Measurements from ENCODE around the gene FTO.

Gene FTO

DNA sequence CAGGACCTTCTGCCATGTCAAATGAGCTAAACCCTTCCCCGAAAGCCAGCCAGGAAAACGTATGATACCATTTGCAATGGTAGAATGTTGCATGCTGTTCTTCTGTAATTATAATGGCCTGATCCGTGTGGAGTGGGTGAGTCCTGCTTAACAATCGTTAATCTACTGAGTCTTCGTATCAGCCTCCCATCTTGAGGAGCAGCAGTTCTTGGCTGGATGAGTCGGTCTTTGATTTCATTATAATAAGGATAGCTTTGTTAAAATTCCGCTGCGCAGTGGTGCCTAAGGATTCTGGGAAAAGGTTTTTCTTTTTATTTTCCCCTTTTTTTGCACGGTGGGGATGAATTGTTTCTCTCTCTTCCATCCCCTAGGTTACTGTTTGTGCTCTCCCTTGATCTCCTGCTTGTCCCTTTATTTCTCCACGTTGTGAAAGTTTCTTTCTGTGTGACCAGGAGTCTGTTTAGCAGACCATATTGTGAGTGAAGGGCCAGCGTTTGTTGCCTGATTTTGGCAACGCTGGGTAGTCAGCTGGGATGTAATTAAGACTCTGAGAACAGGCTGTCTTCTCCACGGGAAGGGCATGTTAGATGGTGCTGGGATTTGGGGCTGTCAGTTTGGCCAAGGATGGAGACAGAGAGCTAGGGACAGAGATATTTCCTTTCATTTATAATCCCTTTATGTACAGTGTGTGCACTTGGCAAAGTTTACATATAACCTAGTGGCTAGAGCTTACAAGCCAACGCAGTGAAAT is 263.0 kb downstream of the FTO start:
- no peak for DNase-seq (ENCODE audit: low read depth)

DNA sequence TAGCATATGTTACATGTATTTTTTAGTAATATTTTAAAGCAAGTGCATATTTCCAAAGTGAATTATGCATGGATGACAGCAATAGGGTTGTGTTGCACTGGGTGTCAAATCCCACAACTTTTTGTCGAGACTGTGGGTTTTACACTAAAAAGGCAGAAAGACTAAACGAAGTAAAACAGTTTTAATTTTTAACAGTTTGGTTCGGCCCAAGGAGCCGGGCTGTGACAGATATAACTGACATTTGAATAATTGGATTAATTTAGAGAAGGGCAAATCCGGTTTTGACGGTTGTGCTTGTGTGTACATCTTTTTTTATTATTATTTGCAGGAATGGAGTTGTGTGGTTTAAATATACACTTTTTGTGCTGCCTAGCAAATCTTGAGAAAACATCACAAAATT is 263.6 kb downstream of the FTO start:
- DNase-seq (ENCODE audit: low read depth) = no peak

DNA sequence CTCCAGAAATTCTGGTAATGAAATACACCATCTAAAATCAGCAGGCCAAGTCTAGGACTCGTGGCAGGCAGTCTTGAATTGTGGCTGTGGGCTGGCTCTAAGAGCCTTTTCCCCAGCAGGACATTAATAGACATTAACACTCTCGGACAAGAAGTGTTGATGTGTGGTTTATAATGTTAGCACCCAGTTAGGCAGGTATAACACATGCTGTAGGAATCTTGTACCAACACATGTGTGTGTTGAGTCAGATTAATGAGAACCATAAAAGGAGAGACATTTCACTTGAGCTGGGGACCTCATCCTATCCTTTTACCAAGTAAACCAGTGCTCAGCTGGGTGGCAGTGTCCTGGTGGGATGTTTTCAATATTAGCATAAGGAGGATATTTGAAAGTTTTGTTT is 264.5 kb downstream of the FTO start:
- no peak for DNase-seq (ENCODE audit: low read depth)

DNA sequence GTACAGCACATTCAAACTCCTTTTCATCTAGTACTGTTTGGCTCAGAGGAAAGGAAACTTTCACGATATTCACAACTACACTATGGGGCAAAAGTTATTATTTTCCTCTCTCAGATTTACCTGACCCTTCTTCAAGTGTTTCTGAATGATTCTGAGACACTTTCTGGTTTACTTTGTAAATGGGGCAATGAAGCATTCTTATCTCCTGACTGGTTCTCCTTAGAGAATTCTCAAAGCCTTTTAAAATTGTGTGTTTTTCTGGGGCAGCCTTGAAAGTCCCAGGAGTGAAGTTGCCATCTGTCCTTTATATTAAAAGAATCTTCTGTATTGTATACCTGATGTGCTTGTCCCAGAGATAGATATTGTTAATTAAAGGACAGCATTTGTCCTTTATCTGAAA is 264.9 kb downstream of the FTO start:
- DNase-seq (ENCODE audit: low read depth) = peak; percentile 40

DNA sequence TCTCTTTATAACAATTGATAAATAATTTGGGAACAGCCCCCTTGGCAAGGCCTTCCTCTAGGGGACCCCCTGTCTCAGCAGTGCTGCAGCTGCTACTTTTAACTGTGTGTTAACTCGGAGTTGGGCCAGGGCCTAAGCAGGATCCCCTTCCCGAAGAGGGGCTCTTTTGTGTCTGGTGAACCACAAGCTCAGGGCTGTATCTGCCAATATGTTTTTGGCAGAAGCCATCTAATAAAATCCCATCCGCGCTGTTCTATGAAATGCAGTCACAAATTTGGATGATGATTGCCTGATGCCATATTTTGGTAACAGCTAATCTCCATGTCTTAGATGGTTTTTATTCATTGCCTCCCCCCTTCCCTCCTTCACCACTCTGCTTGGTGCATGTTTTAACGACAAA is 267.7 kb downstream of the FTO start:
- no peak for DNase-seq (ENCODE audit: low read depth)

DNA sequence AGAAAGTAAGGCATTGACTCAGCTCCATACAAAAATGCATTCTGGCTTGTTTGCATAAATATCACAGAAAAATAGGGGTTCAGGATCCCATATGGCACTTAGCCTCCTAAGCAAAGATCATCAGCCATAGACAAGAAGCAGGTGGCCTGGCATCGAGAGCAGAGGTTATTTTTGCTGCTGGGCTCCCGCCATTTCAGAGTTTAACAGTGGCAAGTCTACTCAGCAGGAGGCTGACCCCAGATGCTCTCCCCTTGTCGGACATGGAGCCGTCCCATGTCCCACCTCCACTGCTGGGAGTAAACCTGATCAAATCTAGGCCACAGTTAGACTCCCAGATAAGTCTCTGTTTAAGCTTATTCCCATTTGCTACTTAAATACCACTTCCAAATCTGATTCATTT is 269.1 kb downstream of the FTO start:
- DNase-seq (ENCODE audit: low read depth) = no peak

DNA sequence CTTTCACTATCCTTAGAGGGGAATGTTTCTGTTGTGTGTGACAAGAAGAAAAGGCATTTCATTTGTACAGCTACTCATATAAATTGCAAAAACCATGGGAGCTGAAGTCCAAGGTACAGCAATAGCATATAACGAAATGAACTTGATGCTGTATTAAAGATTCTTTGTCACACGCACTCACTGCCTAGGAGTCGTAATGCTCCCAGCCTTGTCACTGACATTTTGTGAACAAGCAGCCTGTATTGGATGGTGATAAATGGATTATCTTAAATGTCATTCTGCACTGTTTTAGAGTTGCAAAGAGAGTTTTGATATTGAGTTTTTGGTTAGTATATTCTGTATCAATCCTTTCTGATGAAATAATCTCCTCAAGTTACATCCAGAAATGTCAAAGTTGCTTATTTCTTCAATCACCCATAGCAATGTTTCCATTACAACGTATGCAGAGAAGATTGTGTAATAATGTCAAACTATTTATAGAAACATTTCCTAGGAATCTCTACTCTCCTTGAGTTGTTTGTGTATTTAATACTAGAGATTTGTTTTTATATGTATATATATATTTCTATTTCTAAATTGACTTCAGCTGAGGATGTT is 270.6 kb downstream of the FTO start:
- peak; percentile 71 for DNase-seq (ENCODE audit: low read depth)

DNA sequence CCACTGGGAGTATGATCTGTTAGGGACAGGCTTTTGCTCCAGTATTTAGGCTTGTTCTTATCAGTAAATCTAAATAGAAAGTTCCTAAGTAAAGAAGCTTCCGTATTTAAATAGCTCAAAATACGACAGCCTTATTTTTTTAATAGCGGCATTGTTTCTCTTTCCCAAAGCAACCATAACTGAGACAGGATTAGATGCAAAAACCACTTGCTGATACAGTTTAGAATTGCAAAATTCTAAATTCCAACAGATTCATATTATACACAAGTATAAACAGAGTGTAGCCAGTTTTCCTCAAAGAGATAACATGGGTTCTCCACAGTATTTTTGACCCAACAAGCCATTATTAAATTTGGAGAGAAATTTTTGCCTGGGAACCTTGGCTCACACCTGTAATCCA is 276.7 kb downstream of the FTO start:
- no peak for DNase-seq (ENCODE audit: low read depth)

DNA sequence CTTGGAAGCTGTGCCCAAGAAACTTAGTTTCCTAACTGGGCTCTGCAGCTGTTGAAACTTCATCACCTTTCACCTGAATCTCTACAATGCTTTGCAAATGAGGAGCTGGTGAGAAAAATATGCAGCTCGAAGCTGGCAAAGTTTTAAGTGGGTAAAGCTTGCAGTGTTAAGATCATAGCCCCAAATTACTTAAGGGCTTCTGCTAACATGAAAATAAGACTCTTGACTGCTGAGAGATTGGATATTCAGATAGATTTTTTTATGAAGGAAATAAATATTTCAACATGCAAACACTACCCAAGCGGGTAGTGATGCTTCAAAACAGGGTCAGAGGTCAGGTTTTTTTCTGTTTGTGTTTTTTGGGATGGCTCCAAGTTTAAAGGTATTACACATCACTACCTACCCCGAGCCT is 278.7 kb downstream of the FTO start:
- peak; percentile 24 for DNase-seq (ENCODE audit: low read depth)

DNA sequence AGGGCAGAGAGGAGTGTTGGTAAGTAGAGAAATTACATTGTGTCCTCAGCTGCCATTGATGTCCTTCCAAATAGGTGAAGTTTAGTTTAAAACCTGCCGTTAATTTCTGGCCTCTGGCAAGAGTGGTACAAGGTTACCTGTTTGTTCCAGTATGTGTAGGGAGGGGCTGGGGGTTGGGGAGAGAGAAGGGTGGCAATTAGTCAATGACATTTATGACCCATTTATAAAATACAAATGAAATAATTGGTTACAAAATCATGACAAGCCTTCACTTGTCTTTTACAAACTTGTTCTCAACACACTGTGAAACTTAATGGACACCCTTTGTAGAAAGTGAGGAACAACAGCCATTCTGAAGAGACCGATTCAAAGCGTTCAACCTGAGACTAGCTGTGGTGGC is 281.0 kb downstream of the FTO start:
- DNase-seq (ENCODE audit: low read depth) = no peak

DNA sequence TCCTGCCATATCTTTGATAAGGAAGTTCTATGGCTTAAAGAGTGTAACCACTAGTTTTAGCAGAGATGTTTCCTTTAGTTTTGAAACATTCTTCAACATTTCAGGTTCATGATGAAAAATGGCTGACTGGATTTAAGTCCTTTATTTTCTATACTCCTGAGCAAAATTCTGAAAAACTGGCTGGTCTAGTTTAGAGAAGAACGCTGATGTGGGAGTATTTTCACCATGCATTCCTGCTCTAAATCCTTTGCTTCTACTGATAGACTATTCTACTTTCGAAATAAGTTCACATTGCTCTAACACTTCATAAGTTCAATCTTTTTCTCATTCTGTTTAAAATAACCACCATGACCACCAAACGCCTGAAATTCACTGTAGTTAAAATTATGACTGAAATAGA is 281.9 kb downstream of the FTO start:
- DNase-seq (ENCODE audit: low read depth) = no peak

DNA sequence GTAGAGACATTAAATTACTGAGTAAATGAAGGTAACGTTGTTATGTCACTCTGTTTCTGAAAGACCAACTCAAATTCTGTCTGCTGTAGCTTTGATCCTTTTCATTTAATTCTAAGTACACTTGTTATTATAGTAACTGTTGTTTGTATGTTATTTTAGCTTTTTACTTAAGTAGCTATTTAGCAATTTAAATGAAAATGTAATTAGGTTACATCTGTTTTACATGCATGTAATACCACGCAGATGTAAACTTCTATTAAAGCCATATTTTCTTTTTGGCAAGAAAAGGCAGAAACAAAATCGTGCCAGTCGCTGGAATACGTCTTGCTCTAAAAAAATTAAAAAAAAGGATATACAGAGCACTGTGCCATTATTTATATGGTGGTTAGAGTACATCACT is 282.8 kb downstream of the FTO start:
- no peak for DNase-seq (ENCODE audit: low read depth)

DNA sequence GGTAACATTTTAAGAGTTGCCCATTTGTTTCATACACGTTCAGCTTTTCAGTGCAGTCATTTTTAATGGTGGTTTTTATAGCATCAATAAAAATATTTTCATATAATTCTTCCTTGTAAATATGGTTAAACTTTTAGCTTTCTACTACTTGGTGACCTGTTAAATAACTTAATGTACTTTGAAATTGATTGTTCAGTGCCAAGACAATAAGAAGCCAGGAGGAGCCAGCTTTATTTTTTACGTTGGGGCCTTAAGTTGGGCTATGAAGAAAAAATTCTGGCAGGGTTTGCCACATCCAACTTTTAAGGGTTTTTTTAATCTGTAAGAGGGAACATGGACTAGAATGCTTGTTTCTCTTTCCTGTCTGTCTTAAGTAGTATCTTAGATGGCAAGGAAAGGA is 284.2 kb downstream of the FTO start:
- no peak for DNase-seq (ENCODE audit: low read depth)

DNA sequence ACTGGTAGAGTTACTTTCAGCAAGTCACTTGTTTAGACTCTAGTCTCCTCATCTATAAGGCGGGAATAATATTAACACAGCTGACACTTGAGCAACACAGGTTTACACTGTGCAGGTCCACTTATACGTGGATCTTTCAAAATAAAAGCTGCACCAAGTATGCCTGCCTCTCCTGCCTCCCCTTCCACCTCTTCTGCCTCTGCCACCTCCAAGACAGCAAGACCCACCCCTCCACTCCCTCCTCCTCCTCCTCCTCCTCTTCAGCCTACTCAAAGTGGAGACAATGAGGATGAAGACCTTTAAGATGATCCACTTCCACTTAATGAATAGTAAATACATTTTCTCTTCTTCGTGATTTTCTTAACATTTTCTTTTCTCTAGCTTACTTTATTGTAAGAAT is 285.6 kb downstream of the FTO start:
- DNase-seq (ENCODE audit: low read depth) = no peak

DNA sequence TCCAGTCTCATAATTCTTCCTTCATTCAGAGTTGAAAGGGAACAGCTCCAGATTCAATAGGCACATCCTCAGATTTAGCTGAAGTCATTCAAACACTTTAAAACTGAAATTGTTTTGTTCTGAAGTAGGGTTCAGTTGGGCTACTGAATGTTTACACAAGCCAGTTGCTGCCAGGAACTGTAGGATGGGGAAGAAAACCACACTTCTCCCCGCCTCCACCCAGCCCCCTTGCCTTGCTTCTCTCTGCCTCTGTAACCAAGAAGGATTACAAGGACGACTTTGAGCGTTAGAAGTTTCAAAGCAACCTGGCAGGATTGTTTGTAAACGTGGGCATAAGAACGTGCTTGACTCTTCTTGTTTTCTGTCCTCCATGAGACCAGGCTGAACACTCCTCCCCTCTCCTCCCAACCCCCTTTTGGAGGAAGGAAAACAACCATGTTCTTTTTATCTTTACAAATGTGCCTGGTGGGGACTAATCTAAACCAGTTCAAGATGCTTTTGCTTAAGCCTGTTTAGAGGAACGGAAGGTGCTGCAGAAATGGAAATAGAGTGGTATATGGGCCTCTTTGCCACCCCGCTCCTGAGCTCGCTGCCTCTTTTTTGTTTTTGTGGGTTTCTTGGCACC is 287.9 kb downstream of the FTO start:
- DNase-seq (ENCODE audit: low read depth) = peak; percentile 88

DNA sequence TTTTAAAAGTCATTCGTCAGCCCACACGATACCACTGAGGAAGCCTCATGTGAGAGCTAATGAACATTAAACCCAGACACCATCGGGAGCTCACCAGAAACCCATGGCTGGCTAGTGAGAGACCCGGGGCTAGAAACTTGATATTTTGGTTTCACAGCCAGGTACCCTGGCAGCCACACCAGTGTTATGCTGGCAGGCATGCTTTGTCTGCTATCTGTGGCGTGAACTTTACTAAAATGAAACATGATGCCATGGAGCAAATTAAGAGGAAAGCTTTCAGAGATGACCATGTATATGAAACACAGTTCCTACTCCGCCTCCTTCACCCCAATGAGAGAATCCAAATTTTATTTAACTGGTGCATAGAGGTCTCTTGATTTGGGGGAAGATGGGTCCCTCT is 291.4 kb downstream of the FTO start:
- DNase-seq (ENCODE audit: low read depth) = no peak

DNA sequence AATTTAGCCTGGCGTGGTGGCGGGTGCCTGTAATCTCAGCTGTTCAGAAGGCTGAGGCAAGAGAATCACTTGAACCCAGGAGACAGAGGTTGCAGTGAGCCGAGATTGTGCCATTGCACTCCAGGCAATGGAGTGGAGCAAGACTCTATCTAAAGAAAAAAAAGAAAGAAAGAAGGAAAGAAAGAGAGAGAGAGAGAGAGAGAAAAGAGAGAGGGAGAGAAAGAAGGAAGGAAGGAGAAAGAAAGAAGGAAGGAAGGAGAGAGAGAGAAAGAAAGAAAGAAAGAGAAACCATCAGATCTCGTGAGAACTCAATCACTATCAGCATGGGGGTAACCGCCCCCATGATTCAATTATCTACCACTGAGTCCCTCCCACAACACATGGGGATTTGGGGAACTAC is 293.0 kb downstream of the FTO start:
- DNase-seq (ENCODE audit: low read depth) = no peak

DNA sequence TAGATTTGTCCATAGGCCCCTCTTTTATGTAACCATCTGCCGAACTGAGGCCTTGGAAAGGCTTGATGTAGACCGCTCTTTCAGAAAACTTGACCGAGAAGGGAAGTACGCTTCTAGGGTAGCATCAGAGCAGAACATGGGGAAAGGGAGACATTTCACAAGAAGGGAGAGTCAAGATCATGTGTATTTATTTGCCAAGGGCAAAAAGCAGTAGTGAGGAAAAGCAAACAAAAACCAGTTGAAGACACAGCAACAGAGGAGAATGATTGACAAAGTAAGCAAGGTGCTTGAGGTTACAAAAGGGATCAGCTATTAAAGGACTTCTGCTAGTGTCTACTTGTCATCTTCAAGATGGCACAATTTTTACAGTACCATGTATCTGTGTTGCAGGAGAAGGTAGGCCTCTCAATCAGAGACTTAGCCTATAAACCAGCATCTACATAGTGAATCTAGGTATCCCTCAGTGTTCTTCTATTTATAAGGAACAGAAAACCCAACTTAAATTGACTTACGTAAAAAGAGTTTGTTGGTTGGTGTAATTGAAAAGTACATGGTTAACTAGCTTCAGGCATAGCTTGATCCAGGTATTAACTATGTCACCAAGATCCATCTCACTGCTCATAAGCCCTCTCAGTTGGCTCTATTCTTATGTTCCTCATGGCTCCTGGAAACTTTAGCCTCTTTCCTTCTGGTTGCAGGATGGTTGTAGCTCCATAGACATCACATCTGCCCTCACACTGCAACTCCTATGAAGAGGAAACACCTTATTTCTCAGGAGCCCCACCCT is 294.3 kb downstream of the FTO start:
- no peak for DNase-seq (ENCODE audit: low read depth)

DNA sequence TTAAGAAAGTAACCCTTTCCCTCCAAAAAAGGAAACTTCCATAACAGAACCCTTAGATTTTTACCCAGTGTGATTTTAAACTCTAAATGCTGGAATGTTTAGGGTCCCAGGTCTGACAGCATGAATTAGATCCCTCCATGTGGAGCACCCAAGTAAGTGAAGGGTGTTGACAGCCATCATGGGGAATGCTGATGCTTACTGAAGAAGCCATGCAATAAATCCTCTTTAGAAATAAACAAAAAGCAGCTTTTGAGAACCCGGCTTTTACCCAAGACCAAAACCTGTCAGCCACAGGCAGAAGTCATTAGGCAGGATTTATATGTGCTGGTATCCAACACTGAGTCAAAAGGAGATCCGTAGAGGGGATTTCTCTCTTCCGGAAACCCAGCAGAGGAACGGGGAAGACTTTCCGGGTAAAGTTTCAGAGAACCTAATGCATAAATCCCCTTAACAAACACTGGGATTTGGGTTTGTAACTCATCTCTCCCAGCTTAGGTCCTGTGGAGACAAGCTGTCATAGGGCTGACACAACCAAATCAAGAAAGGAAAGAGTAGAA is 295.1 kb downstream of the FTO start:
- peak; percentile 20 for DNase-seq (ENCODE audit: low read depth)

DNA sequence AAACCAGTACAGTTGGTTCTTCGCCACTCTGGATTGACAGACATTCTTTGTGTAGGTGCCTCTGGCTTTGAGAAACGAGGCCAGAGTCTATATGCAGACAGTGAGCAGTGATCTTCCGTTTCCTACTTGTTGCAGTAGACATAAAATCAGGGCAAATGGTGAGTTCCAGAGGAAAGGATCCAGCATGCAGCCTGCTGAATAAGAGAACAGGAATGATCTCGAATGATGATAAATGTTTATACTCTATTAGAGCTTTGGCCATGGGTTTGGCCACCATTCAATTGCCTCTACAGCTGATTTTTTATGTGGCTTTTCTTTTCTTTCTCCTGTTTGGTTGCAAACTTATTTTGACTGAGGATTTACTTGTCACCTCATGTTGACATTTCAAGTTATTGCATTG is 295.9 kb downstream of the FTO start:
- peak; percentile 61 for DNase-seq (ENCODE audit: low read depth)

DNA sequence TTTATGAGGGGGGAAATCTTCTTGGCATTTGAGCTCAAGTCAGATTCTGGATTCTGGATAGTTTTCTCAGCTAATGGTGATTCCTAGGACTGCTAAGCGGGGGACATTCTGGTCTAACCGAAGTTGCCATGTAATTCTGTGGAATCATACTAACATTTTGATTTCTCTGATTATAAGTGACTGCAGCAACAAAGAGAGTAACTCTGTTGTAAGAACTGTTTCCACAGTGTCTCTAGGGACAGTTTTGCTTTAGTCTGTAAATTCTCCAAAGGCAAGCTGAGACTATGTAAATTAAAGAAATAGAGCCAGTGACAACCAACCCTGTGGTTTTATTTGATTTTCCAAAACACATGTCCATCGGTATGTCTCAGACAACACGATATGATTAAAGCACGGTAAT is 296.4 kb downstream of the FTO start:
- DNase-seq (ENCODE audit: low read depth) = no peak

DNA sequence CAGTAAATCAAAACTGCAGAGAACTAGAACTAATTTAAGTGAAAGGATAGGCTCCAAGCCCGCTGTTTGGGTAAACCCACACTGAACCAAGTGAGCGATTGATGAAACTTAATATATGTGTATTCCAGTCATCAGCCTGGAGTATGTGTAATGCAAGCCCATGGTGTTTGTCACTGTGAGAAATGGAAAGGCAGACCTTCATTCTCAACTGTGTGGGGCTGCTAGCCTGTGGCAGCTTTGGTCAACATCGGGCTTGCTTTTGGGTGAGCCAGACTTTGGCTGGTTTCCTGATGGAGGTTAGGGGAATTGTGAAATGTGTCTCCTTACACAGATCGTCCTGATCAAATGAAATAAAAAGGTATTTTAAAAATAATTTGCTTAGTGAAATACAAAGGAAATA is 302.7 kb downstream of the FTO start:
- DNase-seq (ENCODE audit: low read depth) = no peak

DNA sequence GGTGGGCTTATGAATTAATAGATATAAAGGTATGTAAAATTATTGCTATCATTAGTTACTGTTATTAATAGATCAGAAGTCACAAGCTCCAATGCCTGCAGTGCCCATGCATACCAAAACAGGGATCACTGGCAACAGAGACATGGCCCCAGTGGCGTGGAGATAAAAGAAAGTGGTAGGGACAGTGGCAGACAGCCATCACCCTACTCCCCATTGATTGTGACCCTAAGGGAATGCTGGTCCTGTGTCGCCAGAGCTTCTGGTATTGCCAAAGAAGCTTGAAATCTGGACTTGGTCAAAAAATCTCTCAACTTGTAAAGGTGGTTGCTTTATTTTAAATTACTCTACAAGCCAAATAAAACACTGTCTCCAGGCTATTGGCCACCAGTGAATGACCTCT is 303.5 kb downstream of the FTO start:
- no peak for DNase-seq (ENCODE audit: low read depth)

All from iris pigment epithelial cell (primary cell).